BJ (cell line): ENCODE measurements around the gene SRSF1. TPM values are rescaled to one million over a fixed set of nuclear protein-coding genes. Genes with fewer than 3 reads are reported as not detected.

ENCODE experiments used
- CTCF ChIA-PET: fragments of 350-600 bp; formaldehyde crosslinking; extraction: SDS; loops from one replicate; lab custom pipeline; 2021; ENCODE audit warnings: antibody characterized with exemption, inconsistent platforms; lab: Yijun Ruan, JAX
- POLR2A ChIA-PET: fragments of 300-600 bp; sonication (Branson Sonifier 250); formaldehyde crosslinking; extraction: SDS; loops from one replicate; lab custom pipeline; 2021; ENCODE audit warnings: antibody characterized with exemption; lab: Charles Lee
- DNase-seq: peaks from one replicate; pipeline ENCODE4 v3.0.0-alpha.2; 2011; ENCODE audit warnings: low read depth
- H3K27me3 ChIP-seq: 2 replicates; pipeline ENCODE4 v1.6.0; 2011; ENCODE audit warnings: low read length; ENCODE audit not compliant: control insufficient read depth, insufficient read depth
- H3K36me3 ChIP-seq: 2 replicates; pipeline ENCODE4 v1.5.1; 2011; ENCODE audit warnings: low read length; ENCODE audit not compliant: control insufficient read depth, insufficient read depth
- H3K4me3 ChIP-seq: 2 replicates; pipeline ENCODE4 v1.5.1; 2011; ENCODE audit warnings: low read depth, mild to moderate bottlenecking, control low read depth, low read length
- CTCF ChIP-seq: IDR thresholded peaks from 2 replicates; pipeline ENCODE4 v1.5.1; 2011; ENCODE audit warnings: low read depth, mild to moderate bottlenecking, control low read depth, inconsistent platforms, low read length, moderate library complexity; ENCODE audit not compliant: insufficient read depth
- polyA plus RNA-seq: library from polyadenylated mRNA; depleted of rRNA; stranded (reverse); fragments of >200 nt; gene quantifications from 2 replicates; pipeline ENCODE4 v1.2.3, GENCODE V29; 2011

Gene SRSF1
- polyA plus RNA-seq, 1 experiment: 236 TPM

GRCh38 chr17:58052407-58052806 is 45.4 kb upstream of the SRSF1 start:
- POLR2A ChIA-PET: no interaction called here
- CTCF ChIA-PET: interaction anchor here (0.8 to 1.0 kb wide), 2 partner anchors 38 to 60 kb away, joined by 3 read pairs; no protein-coding TSS in a partner anchor

GRCh38 chr17:58051468-58051867 is 44.4 kb upstream of the SRSF1 start:
- no peaks in the 10 kb centered on the region for H3K36me3 ChIP-seq

More at GRCh38 chr17:58052407-58052806, 45.4 kb upstream of the SRSF1 start:
- H3K36me3 ChIP-seq: no peaks in the 10 kb centered on the region
- DNase-seq: no peak
- no peak overlapping the region for H3K4me3 ChIP-seq
- H3K27me3 ChIP-seq: peaks cover 3% of the 10 kb centered on the region
- no peak for TF ChIP-seq CTCF

GRCh38 chr17:58050966-58051365 is 43.9 kb upstream of the SRSF1 start:
- TF ChIP-seq CTCF: no peak
- Histone ChIP-seq H3K36me3 (no peaks in the 10 kb centered on the region), H3K4me3 (no peak overlapping the region), H3K27me3 (peaks cover 12% of the 10 kb centered on the region; the same call in 1 of the 2 replicates)
- DNase-seq: no peak
- POLR2A ChIA-PET: no interaction called here
- CTCF ChIA-PET: interaction anchor here (1.3 kb wide), 1 partner anchor 10 kb away, joined by 3 read pairs; no protein-coding TSS in a partner anchor

More at GRCh38 chr17:58051468-58051867, 44.4 kb upstream of the SRSF1 start:
- H3K4me3 ChIP-seq: no peak overlapping the region
- no peak for DNase-seq
- POLR2A ChIA-PET: no interaction called here
- CTCF ChIA-PET: no interaction called here
- H3K27me3 ChIP-seq: peaks cover 8% of the 10 kb centered on the region; the same call in 1 of the 2 replicates
- TF ChIP-seq CTCF: no peak

GRCh38 chr17:58049533-58049932 is 42.5 kb upstream of the SRSF1 start:
- ChIA-PET CTCF (interaction anchor here (1.3 kb wide), 1 partner anchor 11 kb away, joined by 3 read pairs; no protein-coding TSS in a partner anchor), POLR2A (no interaction called here)
- Histone ChIP-seq H3K27me3 (peaks cover 12% of the 10 kb centered on the region; the same call in 1 of the 2 replicates), H3K36me3 (no peaks in the 10 kb centered on the region), H3K4me3 (no peak overlapping the region)
- no peak for TF ChIP-seq CTCF
- no peak for DNase-seq

GRCh38 chr17:58047376-58048150 is 40.5 kb upstream of the SRSF1 start:
- no peak for DNase-seq
- CTCF ChIA-PET: interaction anchor here (0.7 kb wide), 1 partner anchor 21 kb away, joined by 3 read pairs; no protein-coding TSS in a partner anchor

More at GRCh38 chr17:58047376-58048150, 40.5 kb upstream of the SRSF1 start:
- POLR2A ChIA-PET: interaction anchor here (0.6 kb wide), 1 partner anchor 35 kb away, joined by 5 read pairs; the partner anchor contains the start of gene DYNLL2
- no peak overlapping the region for H3K4me3 ChIP-seq
- peaks cover 13% of the 10 kb centered on the region; the same call in 1 of the 2 replicates for H3K27me3 ChIP-seq
- no peak for TF ChIP-seq CTCF
- no peaks in the 10 kb centered on the region for H3K36me3 ChIP-seq
